Measurements from ENCODE around the gene HSF2BP.

DNA sequence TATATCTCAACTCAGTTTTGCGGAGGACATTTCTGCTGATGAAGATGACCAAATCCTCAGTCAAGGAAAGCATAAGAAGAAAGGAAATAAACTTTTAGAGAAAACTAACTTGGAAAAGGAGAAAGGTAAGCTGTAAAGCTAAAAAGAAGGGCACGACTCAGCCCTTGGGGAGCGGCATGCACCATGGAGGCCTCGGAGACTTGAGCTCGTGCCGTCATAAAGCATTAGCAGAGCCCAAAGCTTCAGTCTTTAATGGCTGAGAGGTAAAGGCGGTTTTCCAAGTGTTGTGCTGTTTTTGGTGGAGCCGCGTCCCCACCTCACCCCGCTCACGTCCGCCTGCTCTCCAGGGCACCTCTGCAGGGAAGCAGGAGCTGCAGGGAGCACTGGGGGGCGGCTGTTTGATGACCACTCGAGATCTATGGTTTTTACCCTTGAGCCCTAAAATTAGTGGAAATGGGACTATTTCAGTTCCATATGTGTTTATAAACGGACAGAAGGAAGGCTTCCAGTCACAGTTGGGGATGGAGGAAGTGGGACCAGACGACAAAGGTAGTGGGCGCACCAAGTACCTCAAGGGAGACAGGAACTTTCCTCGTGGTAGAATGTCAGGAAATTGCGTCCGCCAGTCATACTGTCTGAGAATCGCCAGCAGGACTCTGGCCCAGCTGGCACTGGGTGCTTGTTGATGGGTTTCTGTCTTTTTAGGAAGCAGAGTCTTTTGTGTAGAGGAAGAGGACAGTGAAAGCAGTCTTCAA lies 27.7 kb upstream of the HSF2BP start:
- TF ChIP-seq, protein P1, sequence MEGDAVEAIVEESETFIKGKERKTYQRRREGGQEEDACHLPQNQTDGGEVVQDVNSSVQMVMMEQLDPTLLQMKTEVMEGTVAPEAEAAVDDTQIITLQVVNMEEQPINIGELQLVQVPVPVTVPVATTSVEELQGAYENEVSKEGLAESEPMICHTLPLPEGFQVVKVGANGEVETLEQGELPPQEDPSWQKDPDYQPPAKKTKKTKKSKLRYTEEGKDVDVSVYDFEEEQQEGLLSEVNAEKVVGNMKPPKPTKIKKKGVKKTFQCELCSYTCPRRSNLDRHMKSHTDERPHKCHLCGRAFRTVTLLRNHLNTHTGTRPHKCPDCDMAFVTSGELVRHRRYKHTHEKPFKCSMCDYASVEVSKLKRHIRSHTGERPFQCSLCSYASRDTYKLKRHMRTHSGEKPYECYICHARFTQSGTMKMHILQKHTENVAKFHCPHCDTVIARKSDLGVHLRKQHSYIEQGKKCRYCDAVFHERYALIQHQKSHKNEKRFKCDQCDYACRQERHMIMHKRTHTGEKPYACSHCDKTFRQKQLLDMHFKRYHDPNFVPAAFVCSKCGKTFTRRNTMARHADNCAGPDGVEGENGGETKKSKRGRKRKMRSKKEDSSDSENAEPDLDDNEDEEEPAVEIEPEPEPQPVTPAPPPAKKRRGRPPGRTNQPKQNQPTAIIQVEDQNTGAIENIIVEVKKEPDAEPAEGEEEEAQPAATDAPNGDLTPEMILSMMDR (IDR thresholded peaks at IDR 0.05) = no peak
- no peak for TF ChIP-seq EP300 (IDR thresholded peaks at IDR 0.05)
